Progenitor cell of endocrine pancreas (in vitro differentiated cells): Measurements from ENCODE around the gene POLK. TPM values are rescaled to one million over a fixed set of nuclear protein-coding genes. Genes with fewer than 3 reads are reported as not detected.
"Not testable (repeated sequence)": the region's sequence is repeated elsewhere in the genome, so short reads cannot be mapped to it uniquely, and the experiment has no call there.

Experiments used
- DNase-seq: peaks from one replicate; pipeline ENCODE4 v3.0.0; 2021; ENCODE audit warnings: low spot score; ENCODE audit not compliant: unreplicated experiment
- H3K27ac Mint-ChIP-seq: 2 replicates; pipeline ENCODE4 v1.8.0; 2021; ENCODE audit warnings: mild to moderate bottlenecking, moderate library complexity, mixed read lengths
- H3K27me3 Mint-ChIP-seq: 2 replicates; pipeline ENCODE4 v1.8.0; 2021; ENCODE audit warnings: mixed read lengths
- H3K36me3 Mint-ChIP-seq: 2 replicates; pipeline ENCODE4 v1.8.0; 2022; ENCODE audit warnings: mixed read lengths; ENCODE audit not compliant: insufficient read depth
- H3K4me1 Mint-ChIP-seq: 2 replicates; pipeline ENCODE4 v1.8.0; 2021; ENCODE audit warnings: low read depth, mixed read lengths
- H3K4me3 Mint-ChIP-seq: 2 replicates; pipeline ENCODE4 v1.8.0; 2021; ENCODE audit warnings: low read depth, mild to moderate bottlenecking, moderate library complexity, mixed read lengths
- H3K9me3 Mint-ChIP-seq: 2 replicates; pipeline ENCODE4 v1.8.0; 2021; ENCODE audit warnings: low read depth, mixed read lengths
- CTCF ChIP-seq: fragments of 200-600 bp; sonication (generic); IDR thresholded peaks from one replicate; pipeline ENCODE4 v1.5.0; 2021; ENCODE audit warnings: antibody characterized with exemption, mild to moderate bottlenecking; ENCODE audit not compliant: unreplicated experiment
- total RNA-seq: library from RNA; stranded (reverse); gene quantifications from 2 replicates; pipeline ENCODE4 v1.2.1, GENCODE V29; 2021

The POLK gene
- total RNA-seq, 1 donor from 2014 or later: 20.2 TPM

- peaks cover 14% of the 10 kb centered on the region for H3K36me3 Mint-ChIP-seq
- H3K27me3 Mint-ChIP-seq: no peaks in the 10 kb centered on the region
- H3K4me3 Mint-ChIP-seq: no peak overlapping the region
- no peaks in the 10 kb centered on the region for H3K9me3 Mint-ChIP-seq
- DNase-seq: no peak
- peaks cover 4% of the 10 kb centered on the region for H3K4me1 Mint-ChIP-seq
- H3K27ac Mint-ChIP-seq: peak overlapping the region; percentile 3
- no peak for TF ChIP-seq CTCF
Measured at GRCh38 chr5:75603821-75604220, 92.1 kb downstream of the POLK start.

DNA sequence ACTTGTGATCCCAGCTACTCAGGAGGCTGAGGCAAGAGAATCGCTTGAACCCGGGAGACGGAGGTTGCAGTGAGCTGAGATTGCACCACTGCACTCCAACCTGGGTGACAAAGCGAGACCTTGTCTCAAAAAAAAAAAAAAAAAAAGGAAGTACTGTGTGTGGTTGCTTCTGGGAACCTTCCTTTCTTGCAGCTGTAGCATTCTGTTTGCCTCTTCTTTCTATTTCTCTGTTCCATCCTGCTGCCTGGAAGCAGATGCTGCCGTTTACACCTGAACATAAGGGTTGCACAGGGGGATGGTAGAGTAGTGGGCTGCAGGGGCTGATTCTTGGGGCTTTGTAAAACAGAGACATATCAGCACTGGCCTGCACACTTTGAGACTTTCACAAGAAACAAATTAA, 95.7 kb downstream of the POLK start:
- not testable (repeated sequence) for H3K9me3 Mint-ChIP-seq, H3K36me3 Mint-ChIP-seq, H3K4me3 Mint-ChIP-seq, H3K27ac Mint-ChIP-seq, H3K27me3 Mint-ChIP-seq, DNase-seq
- H3K4me1 Mint-ChIP-seq: peaks cover 14% of the 10 kb centered on the region

DNA sequence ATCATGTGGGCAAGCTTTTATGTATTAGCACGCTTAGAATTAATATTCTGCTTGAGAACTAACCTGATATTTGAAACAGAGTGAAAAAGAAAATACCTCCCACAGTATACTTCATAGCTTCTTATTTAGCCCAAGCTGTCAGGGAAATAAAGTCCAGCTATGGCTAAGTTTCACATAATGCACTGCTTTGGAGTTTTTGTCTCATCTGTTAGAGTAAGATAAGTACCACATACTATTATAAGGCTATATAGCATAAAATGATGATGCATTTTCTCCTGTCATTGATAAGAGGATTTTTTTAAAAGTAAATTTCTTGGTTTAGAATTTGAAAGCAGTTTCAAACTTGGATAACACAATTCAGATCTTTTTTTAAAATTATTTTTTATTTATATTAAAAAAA, 97.2 kb downstream of the POLK start:
- Mint-ChIP-seq H3K36me3 (peaks cover 7% of the 10 kb centered on the region), H3K27ac (no peak overlapping the region), H3K27me3 (no peaks in the 10 kb centered on the region), H3K4me3 (no peak overlapping the region), H3K9me3 (no peaks in the 10 kb centered on the region), H3K4me1 (peaks cover 11% of the 10 kb centered on the region)
- no peak for DNase-seq
- no peak for TF ChIP-seq CTCF

GRCh38 chr5:75610201-75610600, 98.5 kb downstream of the POLK start:
- H3K27me3 Mint-ChIP-seq: no peaks in the 10 kb centered on the region
- no peak for TF ChIP-seq CTCF
- peaks cover 11% of the 10 kb centered on the region for H3K4me1 Mint-ChIP-seq
- H3K4me3 Mint-ChIP-seq: peak overlapping the region; percentile 81
- DNase-seq: no peak
- peaks cover 4% of the 10 kb centered on the region for H3K36me3 Mint-ChIP-seq
- no peaks in the 10 kb centered on the region for H3K9me3 Mint-ChIP-seq
- H3K27ac Mint-ChIP-seq: peak overlapping the region; percentile 98

DNA sequence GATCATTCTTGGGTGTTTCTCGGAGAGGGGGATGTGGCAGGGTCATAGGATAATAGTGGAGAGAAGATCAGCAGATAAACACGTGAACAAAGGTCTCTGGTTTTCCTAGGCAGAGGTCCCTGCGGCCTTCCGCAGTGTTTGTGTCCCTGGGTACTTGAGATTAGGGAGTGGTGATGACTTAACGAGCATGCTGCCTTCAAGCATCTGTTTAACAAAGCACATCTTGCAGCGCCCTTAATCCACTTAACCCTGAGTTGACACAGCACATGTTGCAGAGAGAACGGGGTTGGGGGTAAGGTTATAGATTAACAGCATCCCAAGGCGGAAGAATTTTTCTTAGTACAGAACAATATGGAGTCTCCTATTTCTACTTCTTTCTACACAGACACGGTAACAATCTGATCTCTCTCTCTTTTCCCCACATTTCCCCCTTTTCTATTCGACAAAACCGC, 99.2 kb downstream of the POLK start:
- Mint-ChIP-seq H3K27ac (peak overlapping the region; percentile 98), H3K4me1 (peaks cover 11% of the 10 kb centered on the region), H3K4me3 (peak overlapping the region; percentile 81)
- H3K36me3 Mint-ChIP-seq, DNase-seq, H3K27me3 Mint-ChIP-seq, H3K9me3 Mint-ChIP-seq: not testable (repeated sequence)

DNA sequence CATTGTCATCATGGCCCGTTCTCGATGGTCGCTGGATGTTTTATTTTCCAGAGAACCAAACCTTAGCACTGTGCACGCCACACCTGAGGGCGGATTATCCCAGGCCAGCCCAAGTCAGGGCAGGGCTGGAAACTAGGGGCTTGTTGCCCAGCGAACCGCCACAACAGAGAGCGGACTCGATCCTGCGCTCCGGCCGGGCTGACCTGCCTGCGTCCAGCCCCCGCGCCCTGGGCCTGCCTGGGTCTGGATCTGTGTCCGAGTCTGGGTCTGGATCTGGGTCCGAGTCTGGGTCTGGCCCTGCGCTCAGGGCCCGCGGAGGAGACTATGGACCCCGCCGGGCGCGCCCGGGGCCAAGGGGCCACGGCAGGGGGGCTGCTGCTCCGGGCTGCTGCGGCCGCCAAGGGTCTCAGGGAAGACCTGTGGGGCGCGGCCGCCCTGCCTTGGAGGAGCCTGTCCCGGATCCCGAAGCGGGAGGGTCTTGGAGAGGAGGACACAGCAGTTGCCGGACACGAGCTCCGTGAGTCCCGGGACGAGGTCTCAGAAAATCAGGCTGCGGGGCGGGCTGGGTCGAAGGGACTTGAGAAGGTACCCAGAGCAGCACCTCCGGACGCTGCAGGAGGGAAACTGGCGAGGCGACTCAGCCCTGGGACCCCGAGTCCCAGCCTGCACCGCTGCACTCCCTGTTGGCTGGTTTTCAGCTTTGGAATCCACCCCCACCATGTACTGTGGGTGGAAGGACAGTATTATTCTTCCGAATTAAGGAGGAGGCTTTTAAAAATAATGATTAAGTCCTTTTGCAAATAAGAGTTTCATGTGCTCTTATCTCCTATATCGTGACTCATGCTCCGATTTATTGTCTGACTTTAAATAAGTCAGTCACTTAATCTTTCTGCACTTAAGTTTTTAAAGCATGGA, 99.9 kb downstream of the POLK start, which contains the start of gene ANKDD1B:
TSS of gene ANKDD1B (plus strand) at position 143 of the 915 bp plus-strand sequence. CDS start at position 325, 182 bp downstream.
- Mint-ChIP-seq H3K27ac (peak within 1 kb of the TSS; percentile 98), H3K27me3 (no peaks in the 10 kb centered on the region), H3K4me3 (peak within 1 kb of the TSS; percentile 81), H3K9me3 (no peaks in the 10 kb centered on the region), H3K36me3 (peaks cover 4% of the 10 kb centered on the region), H3K4me1 (peaks cover 15% of the 10 kb centered on the region)
- DNase-seq: peak; percentile 30
- no peak for TF ChIP-seq CTCF
